ENCODE data around the gene SORBS1.

The SORBS1 gene

GRCh38 chr10:95305606-95306317 lies 255.4 kb downstream of the SORBS1 start:
- DNase-seq: no peak

DNA sequence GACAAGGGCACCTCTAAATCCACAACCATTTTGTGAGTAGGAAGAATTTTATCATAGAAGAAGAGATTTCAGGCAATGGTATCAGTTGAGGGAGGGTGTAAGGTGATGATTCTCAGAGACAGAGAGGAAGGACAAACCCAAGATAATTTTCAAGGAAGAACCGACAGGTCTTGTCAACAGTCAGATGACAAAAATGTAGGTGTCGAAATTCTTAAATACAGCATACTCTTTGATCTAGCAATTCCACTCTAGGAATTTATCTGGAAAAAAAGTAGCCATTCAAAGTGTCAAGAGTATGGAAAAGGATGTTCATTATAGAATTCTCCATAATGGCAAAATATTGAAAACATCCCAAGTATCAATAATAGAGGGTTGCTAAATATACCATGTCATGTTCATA lies 256.2 kb downstream of the SORBS1 start:
- DNase-seq: no peak

GRCh38 chr10:95304463-95304862 lies 256.7 kb downstream of the SORBS1 start:
- no peak for DNase-seq

DNA sequence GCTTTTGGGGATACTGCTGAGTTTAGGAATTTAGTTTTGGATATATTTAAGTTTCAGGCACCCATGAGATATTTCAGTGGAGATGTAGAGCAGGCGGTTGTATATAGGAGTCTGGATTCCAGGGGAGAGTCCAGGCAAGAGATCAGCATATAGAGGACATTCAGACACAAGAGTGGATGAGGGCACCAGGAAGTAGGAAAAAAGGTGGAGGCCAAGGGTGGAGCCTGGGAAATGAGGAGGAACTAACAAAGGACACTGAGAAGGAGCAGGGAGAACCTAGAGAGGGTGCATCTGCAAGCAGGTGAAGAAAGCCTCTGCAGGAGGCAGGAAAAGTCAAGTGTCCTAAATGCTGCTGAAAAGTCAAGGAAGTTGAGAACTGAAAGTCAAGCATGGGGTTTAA lies 257.2 kb downstream of the SORBS1 start:
- DNase-seq: no peak

DNA sequence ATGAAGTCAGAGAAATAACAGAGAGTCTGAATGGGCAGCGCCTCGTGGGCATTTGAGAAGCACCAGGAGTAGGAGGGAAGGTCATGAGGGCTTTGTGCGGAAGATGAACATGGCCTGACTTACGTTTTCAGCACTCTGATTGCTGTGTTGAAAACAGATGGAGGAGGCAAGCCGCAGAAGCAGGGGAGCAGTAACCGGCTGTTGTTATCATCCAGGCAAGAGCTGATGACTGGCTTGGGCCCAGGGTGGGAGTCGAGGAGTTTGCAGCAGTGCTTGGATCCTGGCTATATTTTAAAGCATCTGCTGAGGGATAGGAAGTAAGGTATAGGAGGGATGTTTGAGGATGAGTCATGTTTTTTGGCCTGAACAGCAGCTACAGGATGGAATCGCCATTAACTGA lies 257.6 kb downstream of the SORBS1 start:
- no peak for DNase-seq

- DNase-seq: no peak
These were observed 261.1 kb downstream of the SORBS1 start for GRCh38 chr10:95300022-95300539.

DNA sequence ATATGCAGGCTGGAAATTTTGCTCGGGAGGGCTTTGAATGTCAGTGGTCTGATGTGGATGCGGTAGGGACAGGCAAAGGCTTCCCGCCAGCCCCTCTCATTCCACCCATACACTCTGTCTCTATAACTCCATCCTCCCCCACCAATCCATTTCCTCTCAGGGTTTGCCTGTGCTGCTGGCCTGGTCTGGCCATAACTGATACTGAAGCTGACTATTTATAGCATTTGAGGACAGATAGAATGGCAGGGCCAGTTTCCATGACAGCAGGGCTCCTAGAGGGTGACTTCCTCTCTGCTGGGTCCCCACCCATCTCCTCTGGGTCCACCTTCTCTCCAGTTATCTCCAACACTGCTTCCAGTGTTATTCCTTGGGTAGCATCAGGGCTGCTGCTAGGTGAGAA lies 263.8 kb downstream of the SORBS1 start:
- no peak for DNase-seq

DNA sequence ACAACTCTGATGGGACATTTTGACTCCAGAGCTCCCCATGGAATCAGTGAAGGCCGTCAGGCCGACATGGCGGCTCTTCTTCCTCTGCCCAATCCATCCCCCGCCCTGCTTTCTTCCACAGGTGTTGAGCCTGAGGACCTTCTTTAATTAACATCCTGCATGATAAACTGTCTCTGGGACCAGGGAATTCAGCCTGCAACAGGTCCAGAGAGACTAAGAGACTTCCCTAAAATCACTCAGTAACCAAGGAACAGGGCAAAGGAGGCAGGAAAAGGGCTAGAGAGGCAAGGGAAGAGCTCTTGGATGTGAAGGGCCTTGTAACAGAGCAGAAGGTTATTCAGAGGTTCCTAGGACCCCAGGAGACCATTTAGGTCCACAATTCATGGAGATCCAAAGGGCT lies 264.4 kb downstream of the SORBS1 start:
- no peak for DNase-seq

GRCh38 chr10:95295031-95295755 lies 266.0 kb downstream of the SORBS1 start:
- DNase-seq: peak; percentile 42

- no peak for DNase-seq
These were observed 267.5 kb downstream of the SORBS1 start for GRCh38 chr10:95293631-95294030.

DNA sequence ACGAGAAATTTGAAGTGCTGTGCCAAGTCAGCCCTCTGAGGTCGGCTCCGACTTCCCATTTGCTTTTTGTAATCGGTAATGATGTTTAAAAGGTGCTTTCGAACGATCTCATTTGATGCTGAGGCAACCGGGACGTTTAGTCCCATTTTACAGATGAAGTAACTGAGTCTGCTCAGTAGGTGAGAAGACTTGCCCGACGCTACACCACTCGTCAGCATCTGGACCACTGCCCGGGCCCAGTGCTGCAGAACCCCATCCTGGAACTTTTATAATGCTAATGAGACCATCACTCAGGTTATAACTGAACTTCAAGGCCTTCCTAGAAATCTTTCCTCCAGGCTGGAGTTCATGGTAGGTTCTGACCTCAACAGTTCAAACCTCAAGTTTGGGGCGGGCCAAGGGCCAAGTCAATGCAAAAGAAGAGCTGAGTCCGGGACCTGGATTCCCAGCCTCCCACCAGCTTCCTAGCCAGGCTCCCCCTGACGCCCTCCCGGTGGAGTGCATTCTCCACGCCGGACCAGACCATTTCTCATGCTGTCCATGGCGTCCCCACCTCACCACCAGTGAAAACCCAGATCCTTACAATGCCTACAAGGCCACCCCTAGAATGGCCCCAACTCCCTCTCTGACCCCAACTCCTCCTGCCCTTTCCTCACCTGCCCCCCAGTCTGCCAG lies 269.7 kb downstream of the SORBS1 start:
- no peak for DNase-seq

- DNase-seq: no peak
These were observed 270.5 kb downstream of the SORBS1 start, which contains the start of gene PDLIM1 for GRCh38 chr10:95290461-95291364. Gene PDLIM1, minus strand, starts transcription at chr10:95291003. Its CDS starts 88 bp downstream, at chr10:95290915.

GRCh38 chr10:95289921-95290421 lies 271.2 kb downstream of the SORBS1 start:
- DNase-seq: no peak

- no peak for DNase-seq
These were observed 271.9 kb downstream of the SORBS1 start for GRCh38 chr10:95289003-95289920.

DNA sequence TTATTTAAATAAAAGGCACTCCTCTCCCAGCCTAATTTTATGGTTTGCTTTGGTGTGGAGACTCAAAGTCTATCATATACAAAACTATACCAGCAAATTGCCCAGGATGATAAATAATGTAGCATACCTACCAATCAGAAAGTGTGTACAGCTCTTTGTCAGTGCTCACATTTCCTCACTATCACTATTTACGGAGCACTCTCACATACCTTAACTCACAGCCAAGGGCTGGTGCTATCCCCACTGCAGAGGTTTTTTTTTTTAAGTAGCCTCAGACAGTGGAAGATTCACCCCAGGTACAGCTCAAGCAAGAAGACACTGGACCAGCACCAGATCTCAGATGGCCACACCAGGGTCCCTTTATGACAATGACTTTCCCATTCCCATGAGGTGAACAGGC lies 272.9 kb downstream of the SORBS1 start:
- DNase-seq: no peak

- DNase-seq: no peak
These were observed 273.9 kb downstream of the SORBS1 start for GRCh38 chr10:95287281-95287680.

- DNase-seq: no peak
These were observed 274.5 kb downstream of the SORBS1 start for GRCh38 chr10:95286707-95287106.

GRCh38 chr10:95285556-95285955 lies 275.6 kb downstream of the SORBS1 start:
- no peak for DNase-seq

- DNase-seq: no peak
These were observed 276.4 kb downstream of the SORBS1 start for GRCh38 chr10:95284807-95285206.

DNA sequence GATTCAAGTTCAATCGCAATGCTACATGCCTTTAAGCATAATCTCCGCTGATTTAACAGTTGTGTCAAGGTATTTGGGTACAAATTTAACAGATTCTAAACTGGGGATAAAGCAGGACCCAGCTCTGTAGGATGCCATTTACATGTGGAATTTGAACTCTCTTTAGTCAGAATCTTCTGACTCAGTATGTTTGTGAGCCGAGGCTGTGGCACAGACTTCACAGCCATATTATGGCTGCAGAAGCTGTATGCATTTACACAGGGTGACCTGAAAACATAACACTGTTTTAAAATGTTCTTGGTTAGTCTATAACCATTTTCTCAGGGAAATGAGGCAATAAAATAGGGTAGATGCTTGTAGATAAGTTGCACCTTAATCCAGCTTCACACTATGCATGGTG lies 279.1 kb downstream of the SORBS1 start:
- DNase-seq: no peak

DNA sequence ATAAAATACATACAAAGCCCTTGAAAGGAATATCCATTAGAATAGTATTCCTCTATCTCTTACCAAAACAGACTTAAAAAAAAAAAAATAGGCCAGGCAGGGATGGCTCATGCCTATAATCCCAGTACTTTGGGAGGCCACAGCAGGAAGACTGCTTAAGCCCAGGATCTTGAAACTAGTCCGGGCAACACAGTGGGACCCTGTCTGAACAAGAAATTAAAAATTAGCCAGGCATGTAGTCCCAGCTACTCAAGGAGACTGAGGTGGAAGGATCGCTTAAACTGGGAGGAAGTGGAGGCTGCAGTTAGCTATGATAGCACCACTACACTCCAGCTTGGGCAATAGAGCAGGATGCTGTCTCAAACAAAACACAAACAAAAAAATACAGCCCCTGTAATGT lies 280.0 kb downstream of the SORBS1 start:
- DNase-seq: no peak
